ENCODE results near the gene JUNB. TPM values are rescaled to one million over a fixed set of nuclear protein-coding genes. Genes with fewer than 3 reads are reported as not detected.
A peak's percentile ranks its signal among the peaks of the same experiment; 100 is the strongest.

JUNB gene
- total RNA-seq, 1 donor from 2014 or later: 101 TPM

DNA sequence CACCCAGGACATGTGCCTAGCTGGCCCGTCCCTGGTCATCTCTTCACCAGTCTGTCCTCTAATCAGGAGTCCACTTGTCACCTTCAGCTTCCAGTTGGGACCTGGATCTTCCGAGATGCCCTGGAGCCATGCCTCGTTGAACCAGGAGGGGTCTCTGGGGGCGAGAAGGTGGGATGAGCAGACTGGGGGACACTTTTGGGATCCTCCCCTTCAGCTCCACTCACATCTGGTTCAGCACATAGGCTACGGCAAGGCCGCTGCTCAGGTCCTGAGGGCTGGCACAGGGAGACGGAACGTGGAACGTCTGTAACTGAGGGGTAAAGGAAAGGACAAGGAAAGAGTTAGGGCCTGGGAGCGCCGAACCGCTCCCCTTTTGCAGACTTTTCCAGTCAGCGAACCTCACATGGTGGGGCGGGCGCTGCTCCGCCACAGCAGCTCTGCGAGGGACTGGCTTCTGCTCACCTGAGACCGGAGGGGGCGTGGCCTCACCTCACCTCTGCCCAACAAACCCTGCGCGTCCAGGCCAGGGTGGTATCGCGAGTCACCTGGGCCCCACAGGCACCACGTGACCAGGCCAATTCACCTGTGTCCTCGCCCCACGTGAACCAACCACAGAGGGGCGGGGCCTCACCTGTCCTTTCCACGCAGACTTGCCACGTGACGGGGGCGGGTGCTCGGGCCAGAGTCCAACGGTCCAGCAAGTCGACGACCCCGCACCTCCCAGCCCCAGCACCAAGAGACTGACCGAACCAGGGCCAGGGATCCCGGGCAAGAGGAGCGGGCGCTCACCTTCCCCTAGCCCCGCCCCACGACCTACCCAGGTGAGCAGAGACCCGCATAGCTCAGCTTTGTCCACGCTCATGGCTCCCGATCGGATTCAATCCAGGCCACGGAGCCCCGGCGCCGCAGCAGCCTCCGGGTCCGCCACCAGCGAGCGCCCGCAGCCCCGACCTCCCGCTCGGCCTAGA, 16.4 kb upstream of the JUNB start, which contains the start of gene HOOK2:
Gene HOOK2 (minus strand): TSS at position 965 of the 968 bp plus-strand sequence. CDS start 103 bp downstream, at position 862.
- Histone ChIP-seq H3K27me3 (ENCODE audit: insufficient read depth, low read length) (no peaks in the 10 kb centered on the region), H3K27ac (ENCODE audit: low read depth, low read length) (peak within 1 kb of the TSS; percentile 7), H4K20me1 (ENCODE audit: insufficient read depth, low read length) (no peaks in the 10 kb centered on the region), H2AFZ (ENCODE audit: low read depth, low read length) (peak within 1 kb of the TSS; percentile 89), H3K9ac (ENCODE audit: low read length) (peak within 1 kb of the TSS; percentile 76), H3K4me2 (ENCODE audit: low read length) (peak within 1 kb of the TSS; percentile 97), H3K79me2 (ENCODE audit: insufficient read depth, low read length) (no peaks in the 10 kb centered on the region), H3K36me3 (ENCODE audit: insufficient read depth, low read length) (no peaks in the 10 kb centered on the region), H3K4me1 (ENCODE audit: insufficient read depth, low read length) (peaks cover 27% of the 10 kb centered on the region), H3K4me3 (ENCODE audit: insufficient read depth, low read depth, low read length) (peak within 1 kb of the TSS; percentile 67), H3K9me3 (ENCODE audit: insufficient read depth, low read depth, low read length) (no peaks in the 10 kb centered on the region)
- Mint-ChIP-seq H3K4me3 (ENCODE audit: unreplicated experiment) (peak within 1 kb of the TSS; percentile 81), H3K36me3 (ENCODE audit: low read depth, unreplicated experiment) (peaks cover 5% of the 10 kb centered on the region), H3K27me3 (ENCODE audit: low read depth, unreplicated experiment) (peaks cover 5% of the 10 kb centered on the region), H3K27ac (ENCODE audit: unreplicated experiment) (peak within 1 kb of the TSS; percentile 58), H3K4me1 (ENCODE audit: low read depth, unreplicated experiment) (peaks cover 23% of the 10 kb centered on the region), H3K9me3 (ENCODE audit: unreplicated experiment) (no peaks in the 10 kb centered on the region)
- no peak for FAIRE-seq
- DNase-seq (ENCODE audit: low read depth): no peak
- TF ChIP-seq, protein P1, sequence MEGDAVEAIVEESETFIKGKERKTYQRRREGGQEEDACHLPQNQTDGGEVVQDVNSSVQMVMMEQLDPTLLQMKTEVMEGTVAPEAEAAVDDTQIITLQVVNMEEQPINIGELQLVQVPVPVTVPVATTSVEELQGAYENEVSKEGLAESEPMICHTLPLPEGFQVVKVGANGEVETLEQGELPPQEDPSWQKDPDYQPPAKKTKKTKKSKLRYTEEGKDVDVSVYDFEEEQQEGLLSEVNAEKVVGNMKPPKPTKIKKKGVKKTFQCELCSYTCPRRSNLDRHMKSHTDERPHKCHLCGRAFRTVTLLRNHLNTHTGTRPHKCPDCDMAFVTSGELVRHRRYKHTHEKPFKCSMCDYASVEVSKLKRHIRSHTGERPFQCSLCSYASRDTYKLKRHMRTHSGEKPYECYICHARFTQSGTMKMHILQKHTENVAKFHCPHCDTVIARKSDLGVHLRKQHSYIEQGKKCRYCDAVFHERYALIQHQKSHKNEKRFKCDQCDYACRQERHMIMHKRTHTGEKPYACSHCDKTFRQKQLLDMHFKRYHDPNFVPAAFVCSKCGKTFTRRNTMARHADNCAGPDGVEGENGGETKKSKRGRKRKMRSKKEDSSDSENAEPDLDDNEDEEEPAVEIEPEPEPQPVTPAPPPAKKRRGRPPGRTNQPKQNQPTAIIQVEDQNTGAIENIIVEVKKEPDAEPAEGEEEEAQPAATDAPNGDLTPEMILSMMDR (IDR thresholded peaks at IDR 0.05; ENCODE audit: insufficient read depth, low read depth, low read length): no peak
- TF ChIP-seq EZH2 (IDR thresholded peaks at IDR 0.05; ENCODE audit: insufficient read depth, low read length): no peak

DNA sequence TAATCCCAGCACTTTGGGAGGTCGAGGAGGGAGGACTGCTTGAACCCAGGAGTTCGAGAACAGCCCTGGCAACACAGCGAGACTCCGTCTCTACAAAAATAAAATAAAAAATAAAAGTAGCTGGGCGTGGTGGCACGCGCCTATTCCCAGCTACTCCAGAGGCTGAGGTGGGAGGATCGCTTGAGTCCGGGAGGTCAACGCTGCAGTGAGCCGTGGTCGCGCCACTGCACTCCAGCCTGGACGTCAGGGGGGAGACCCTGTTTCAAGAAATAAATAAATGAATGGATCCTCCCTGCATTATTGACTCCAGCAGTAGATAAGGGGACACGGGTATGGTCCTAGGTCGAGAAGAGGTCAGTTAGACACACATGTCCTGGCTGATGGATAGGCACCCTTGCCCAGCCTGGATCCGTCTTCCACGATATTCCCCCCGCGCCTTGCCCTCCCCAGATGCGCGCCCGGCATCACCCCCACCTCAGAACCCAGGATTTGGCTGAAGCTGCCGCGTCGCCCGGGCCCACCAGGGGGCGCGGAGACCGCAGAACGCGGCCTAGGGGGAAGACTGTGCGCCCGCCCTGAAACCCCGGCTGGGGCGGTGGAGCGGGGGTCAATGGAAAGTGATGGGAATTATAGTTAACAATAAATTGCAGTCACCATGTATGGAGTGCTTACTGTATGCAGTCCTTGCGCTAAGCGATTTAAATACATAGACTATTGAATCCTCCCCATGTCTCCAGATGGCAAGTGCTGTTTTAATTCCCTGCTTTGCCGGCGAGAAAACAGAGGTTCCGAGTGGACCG, 13.9 kb upstream of the JUNB start:
- FAIRE-seq: no peak
- peak overlapping the region; percentile 84 for H3K9ac ChIP-seq (ENCODE audit: low read length)
- peak overlapping the region; percentile 95 for H3K27ac Mint-ChIP-seq (ENCODE audit: unreplicated experiment)

More for the DNA sequence above, 13.9 kb upstream of the JUNB start:
- no peak for DNase-seq (ENCODE audit: low read depth)
- Histone ChIP-seq H3K27me3 (ENCODE audit: insufficient read depth, low read length) (no peaks in the 10 kb centered on the region), H3K27ac (ENCODE audit: low read depth, low read length) (peak overlapping the region; percentile 89), H3K9me3 (ENCODE audit: insufficient read depth, low read depth, low read length) (no peaks in the 10 kb centered on the region), H2AFZ (ENCODE audit: low read depth, low read length) (peak overlapping the region; percentile 88), H3K4me1 (ENCODE audit: insufficient read depth, low read length) (peaks cover 33% of the 10 kb centered on the region), H4K20me1 (ENCODE audit: insufficient read depth, low read length) (no peaks in the 10 kb centered on the region), H3K36me3 (ENCODE audit: insufficient read depth, low read length) (no peaks in the 10 kb centered on the region), H3K4me2 (ENCODE audit: low read length) (peak overlapping the region; percentile 89), H3K4me3 (ENCODE audit: insufficient read depth, low read depth, low read length) (peak overlapping the region; percentile 68), H3K79me2 (ENCODE audit: insufficient read depth, low read length) (no peaks in the 10 kb centered on the region)
- TF ChIP-seq EZH2 (IDR thresholded peaks at IDR 0.05; ENCODE audit: insufficient read depth, low read length): no peak
- TF ChIP-seq, protein P1 (IDR thresholded peaks at IDR 0.05; ENCODE audit: insufficient read depth, low read depth, low read length): peak; percentile 77
- H3K4me3 Mint-ChIP-seq (ENCODE audit: unreplicated experiment): peak overlapping the region; percentile 85
- no peaks in the 10 kb centered on the region for H3K27me3 Mint-ChIP-seq (ENCODE audit: low read depth, unreplicated experiment)
- peaks cover 26% of the 10 kb centered on the region for H3K4me1 Mint-ChIP-seq (ENCODE audit: low read depth, unreplicated experiment)
- H3K36me3 Mint-ChIP-seq (ENCODE audit: low read depth, unreplicated experiment): peaks cover 2% of the 10 kb centered on the region
- H3K9me3 Mint-ChIP-seq (ENCODE audit: unreplicated experiment): no peaks in the 10 kb centered on the region

Measured in astrocyte (in vitro differentiated cells and primary cell).